Glutamatergic neuron (in vitro differentiated cells): ENCODE data around the gene TECTB. TPM values are rescaled to one million over a fixed set of nuclear protein-coding genes. Genes with fewer than 3 reads are reported as not detected.

Experiments used
- DNase-seq: peaks from one replicate; pipeline ENCODE4 v3.0.0; 2022
- H3K27ac Mint-ChIP-seq: one replicate; pipeline ENCODE4 v1.8.0; 2020; ENCODE audit warnings: mild to moderate bottlenecking, mixed read lengths, inconsistent platforms; ENCODE audit not compliant: unreplicated experiment
- H3K27me3 Mint-ChIP-seq: one replicate; pipeline ENCODE4 v1.8.0; 2020; ENCODE audit warnings: mild to moderate bottlenecking, moderate library complexity, mixed read lengths, inconsistent platforms; ENCODE audit not compliant: unreplicated experiment
- H3K36me3 Mint-ChIP-seq: one replicate; pipeline ENCODE4 v1.8.0; 2020; ENCODE audit warnings: mild to moderate bottlenecking, mixed read lengths, inconsistent platforms; ENCODE audit not compliant: unreplicated experiment
- H3K4me1 Mint-ChIP-seq: one replicate; pipeline ENCODE4 v1.8.0; 2020; ENCODE audit warnings: mild to moderate bottlenecking, low read depth, mixed read lengths, inconsistent platforms; ENCODE audit not compliant: unreplicated experiment
- H3K4me3 Mint-ChIP-seq: one replicate; pipeline ENCODE4 v1.8.0; 2020; ENCODE audit warnings: mild to moderate bottlenecking, mixed read lengths, inconsistent platforms; ENCODE audit not compliant: unreplicated experiment
- H3K9me3 Mint-ChIP-seq: one replicate; pipeline ENCODE4 v1.8.0; 2020; ENCODE audit warnings: mild to moderate bottlenecking, moderate library complexity, mixed read lengths, inconsistent platforms; ENCODE audit not compliant: unreplicated experiment
- total RNA-seq: library from RNA; stranded (reverse); fragmentation: NEBNext Ultra II Directional; extraction: Animal tissue kit (Norgen Biotek cat#: 25700); gene quantifications from one replicate; pipeline ENCODE4 v1.2.1, GENCODE V29; 2021; ENCODE audit not compliant: unreplicated experiment
- TF ChIP-seq, protein P1 (sequence below): fragments of 200-600 bp; sonication (generic); IDR thresholded peaks from one replicate; pipeline ENCODE4 v1.5.0; 2021; ENCODE audit not compliant: partially characterized antibody, unreplicated experiment

TECTB gene
- total RNA-seq, 1 donor from 2014 or later = not detected

DNA sequence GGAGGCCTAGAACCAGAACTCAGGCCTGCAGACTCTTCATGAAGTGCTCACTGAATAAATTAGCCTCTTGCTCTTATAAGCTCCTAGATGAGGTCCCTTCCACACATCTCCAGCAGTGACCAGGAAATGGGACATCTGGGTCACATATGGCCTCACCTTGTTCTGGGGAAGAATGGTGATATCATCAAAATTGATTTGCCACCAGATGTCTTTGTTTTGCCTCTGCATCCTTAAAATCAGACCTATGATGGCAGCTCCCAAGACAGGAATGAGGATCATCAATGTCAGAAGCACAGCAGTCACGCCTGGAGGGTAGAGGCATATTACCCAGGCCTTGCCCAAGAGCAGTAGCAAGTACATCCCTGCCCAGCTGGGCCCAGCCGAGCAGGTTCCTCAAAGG is 57.4 kb downstream of the TECTB start:
- Mint-ChIP-seq H3K9me3 (no peaks in the 10 kb centered on the region), H3K27ac (no peak overlapping the region), H3K36me3 (no peaks in the 10 kb centered on the region), H3K4me1 (peaks cover 4% of the 10 kb centered on the region), H3K27me3 (peaks cover 2% of the 10 kb centered on the region), H3K4me3 (no peak overlapping the region)
- TF ChIP-seq, protein P1, sequence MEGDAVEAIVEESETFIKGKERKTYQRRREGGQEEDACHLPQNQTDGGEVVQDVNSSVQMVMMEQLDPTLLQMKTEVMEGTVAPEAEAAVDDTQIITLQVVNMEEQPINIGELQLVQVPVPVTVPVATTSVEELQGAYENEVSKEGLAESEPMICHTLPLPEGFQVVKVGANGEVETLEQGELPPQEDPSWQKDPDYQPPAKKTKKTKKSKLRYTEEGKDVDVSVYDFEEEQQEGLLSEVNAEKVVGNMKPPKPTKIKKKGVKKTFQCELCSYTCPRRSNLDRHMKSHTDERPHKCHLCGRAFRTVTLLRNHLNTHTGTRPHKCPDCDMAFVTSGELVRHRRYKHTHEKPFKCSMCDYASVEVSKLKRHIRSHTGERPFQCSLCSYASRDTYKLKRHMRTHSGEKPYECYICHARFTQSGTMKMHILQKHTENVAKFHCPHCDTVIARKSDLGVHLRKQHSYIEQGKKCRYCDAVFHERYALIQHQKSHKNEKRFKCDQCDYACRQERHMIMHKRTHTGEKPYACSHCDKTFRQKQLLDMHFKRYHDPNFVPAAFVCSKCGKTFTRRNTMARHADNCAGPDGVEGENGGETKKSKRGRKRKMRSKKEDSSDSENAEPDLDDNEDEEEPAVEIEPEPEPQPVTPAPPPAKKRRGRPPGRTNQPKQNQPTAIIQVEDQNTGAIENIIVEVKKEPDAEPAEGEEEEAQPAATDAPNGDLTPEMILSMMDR = no peak
- DNase-seq = no peak

- Mint-ChIP-seq H3K27me3 (peaks cover 2% of the 10 kb centered on the region), H3K4me1 (peaks cover 4% of the 10 kb centered on the region), H3K9me3 (no peaks in the 10 kb centered on the region), H3K27ac (no peak overlapping the region), H3K36me3 (no peaks in the 10 kb centered on the region), H3K4me3 (no peak overlapping the region)
- no peak for DNase-seq
- TF ChIP-seq, protein P1 = no peak
These were observed 60.0 kb downstream of the TECTB start for GRCh38 chr10:112343056-112343806.

DNA sequence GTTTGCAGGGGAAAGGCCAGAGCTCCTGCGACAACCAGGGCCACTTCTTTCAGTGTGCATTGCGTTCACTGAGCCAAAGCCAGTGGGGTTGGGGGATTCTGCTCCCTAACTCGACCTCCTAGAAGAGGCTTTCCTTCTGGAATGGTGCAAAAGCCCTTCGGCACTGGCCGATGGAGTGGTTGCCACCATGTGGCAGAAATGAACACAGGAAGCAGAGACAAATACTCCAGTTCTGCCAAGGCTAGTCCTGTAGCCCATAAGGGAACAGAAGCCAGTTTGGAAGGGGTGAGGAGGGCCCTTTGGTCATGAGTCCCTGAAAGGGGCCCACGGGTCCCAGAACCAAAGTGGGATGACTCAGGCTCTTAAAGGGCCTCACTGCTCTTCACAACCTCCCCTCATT is 61.1 kb downstream of the TECTB start:
- TF ChIP-seq, protein P1 = no peak
- DNase-seq = no peak
- Mint-ChIP-seq H3K4me1 (peaks cover 4% of the 10 kb centered on the region), H3K36me3 (no peaks in the 10 kb centered on the region), H3K4me3 (no peak overlapping the region), H3K9me3 (no peaks in the 10 kb centered on the region), H3K27me3 (peaks cover 4% of the 10 kb centered on the region), H3K27ac (no peak overlapping the region)

- H3K4me1 Mint-ChIP-seq = peaks cover 4% of the 10 kb centered on the region
- H3K36me3 Mint-ChIP-seq = no peaks in the 10 kb centered on the region
- TF ChIP-seq, protein P1 = no peak
- H3K27me3 Mint-ChIP-seq = peaks cover 2% of the 10 kb centered on the region
- DNase-seq = no peak
- no peak overlapping the region for H3K4me3 Mint-ChIP-seq
- no peak overlapping the region for H3K27ac Mint-ChIP-seq
- no peaks in the 10 kb centered on the region for H3K9me3 Mint-ChIP-seq
These were observed 62.0 kb downstream of the TECTB start for GRCh38 chr10:112345202-112345601.

DNA sequence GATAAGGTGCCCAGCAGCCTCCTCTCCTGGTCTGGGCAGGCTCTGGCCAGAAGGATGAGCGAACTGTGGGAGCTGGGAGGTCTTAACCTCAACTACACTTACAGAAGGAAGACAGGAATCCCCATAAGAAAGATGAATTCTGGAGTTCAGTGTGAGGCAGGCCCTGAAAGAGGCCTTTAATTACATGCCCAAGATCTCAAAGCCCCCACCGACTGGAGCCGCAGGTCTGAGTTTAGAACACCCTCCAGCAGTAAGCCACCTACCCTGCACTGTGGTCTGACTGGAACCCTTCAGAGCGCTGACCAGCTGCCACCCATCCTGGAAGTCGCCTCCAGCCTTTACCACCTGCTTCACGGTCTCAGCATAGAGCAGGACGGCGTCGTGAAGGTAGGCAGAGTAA is 62.5 kb downstream of the TECTB start:
- TF ChIP-seq, protein P1 = no peak
- Mint-ChIP-seq H3K9me3 (no peaks in the 10 kb centered on the region), H3K4me3 (no peak overlapping the region), H3K36me3 (no peaks in the 10 kb centered on the region), H3K4me1 (peaks cover 2% of the 10 kb centered on the region), H3K27ac (no peak overlapping the region), H3K27me3 (peaks cover 2% of the 10 kb centered on the region)
- no peak for DNase-seq
